SK-N-MC (cell line): ENCODE results near the gene ZNF438.

Experiments used
- DNase-seq: peaks from one replicate; pipeline ENCODE4 v3.0.0-alpha.2; 2011; ENCODE audit warnings: low read depth, low spot score
- H3K27ac ChIP-seq: fragments of 200-600 bp; sonication (generic); 2 replicates; pipeline ENCODE4 v1.5.1; 2016; ENCODE audit warnings: mixed run types
- H3K36me3 ChIP-seq: fragments of 200-600 bp; sonication (generic); 2 replicates; pipeline ENCODE4 v1.6.1; 2017; ENCODE audit warnings: antibody characterized with exemption, low read length, mixed read lengths; ENCODE audit not compliant: insufficient read depth
- H3K4me3 ChIP-seq: fragments of 200-600 bp; sonication (generic); 2 replicates; pipeline ENCODE4 v1.5.1; 2016
- H3K9ac ChIP-seq: fragments of 200-600 bp; sonication (generic); 2 replicates; pipeline ENCODE4 v1.8.0; 2017; ENCODE audit warnings: mixed run types, mixed read lengths; ENCODE audit not compliant: insufficient read length
- H3K9me3 ChIP-seq: fragments of 200-600 bp; sonication (generic); 2 replicates; pipeline ENCODE4 v1.6.1; 2017; ENCODE audit warnings: low read depth, mild to moderate bottlenecking, antibody characterized with exemption, low read length, moderate library complexity, mixed read lengths
- EZH2 ChIP-seq: fragments of 200-600 bp; sonication (generic); IDR thresholded peaks from one replicate; pipeline ENCODE4 v1.6.1; 2017; ENCODE audit warnings: antibody characterized with exemption
- FOXP2 ChIP-seq: optimal IDR thresholded peaks from 2 replicates; pipeline ENCODE3; 2011; ENCODE audit warnings: mild to moderate bottlenecking, moderate library complexity; ENCODE audit not compliant: insufficient read depth; ENCODE audit errors: extremely low read length, control extremely low read depth
- POLR2AphosphoS5 ChIP-seq: IDR thresholded peaks from 2 replicates; pipeline ENCODE4 v1.6.1; 2012; ENCODE audit warnings: mild to moderate bottlenecking, low read depth, low read length, borderline replicate concordance

Gene ZNF438

DNA sequence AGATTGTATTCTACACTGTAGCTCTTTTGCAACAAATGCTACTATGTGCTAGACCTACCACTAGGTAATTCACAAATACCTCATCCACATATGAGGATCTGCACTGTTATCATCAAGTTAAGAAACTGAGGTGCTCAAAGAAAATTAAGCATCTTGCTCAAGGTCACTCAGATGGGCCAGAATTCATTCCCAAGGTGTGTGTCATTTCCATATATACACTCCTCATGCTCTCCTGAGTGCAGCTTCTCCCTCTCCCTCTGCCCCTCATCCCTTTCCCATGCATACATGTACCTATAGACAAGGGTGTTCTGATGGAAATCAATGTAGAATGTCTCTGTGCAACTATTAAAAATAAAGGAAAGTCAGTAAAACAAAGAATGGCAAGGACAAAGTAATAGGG, 146.2 kb downstream of the ZNF438 start:
- H3K27ac ChIP-seq: no peak overlapping the region
- no peaks in the 10 kb centered on the region for H3K36me3 ChIP-seq
- H3K9me3 ChIP-seq: no peaks in the 10 kb centered on the region
- no peak for TF ChIP-seq EZH2
- no peak for TF ChIP-seq FOXP2
- TF ChIP-seq POLR2AphosphoS5: no peak
- H3K4me3 ChIP-seq: no peak overlapping the region
- no peak overlapping the region for H3K9ac ChIP-seq
- no peak for DNase-seq

DNA sequence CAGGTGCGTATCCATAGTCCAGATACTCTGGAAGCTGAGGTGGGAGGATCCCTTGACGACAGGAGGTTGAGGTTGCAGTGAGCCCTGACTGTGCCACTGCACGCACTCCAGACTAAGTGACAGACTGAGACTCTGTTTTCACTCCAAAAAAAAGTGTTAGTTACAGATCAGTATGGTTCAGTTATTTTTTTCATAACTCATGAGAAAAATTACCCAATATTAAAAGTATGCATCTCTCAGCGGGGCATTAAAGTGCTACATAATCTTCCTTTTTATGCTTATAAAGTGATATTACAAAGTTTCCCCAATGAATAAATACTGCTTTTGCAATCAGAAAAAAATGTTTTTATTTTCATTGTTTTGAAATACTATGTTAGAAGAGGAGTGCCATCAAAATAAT, 147.9 kb downstream of the ZNF438 start:
- H3K4me3 ChIP-seq: no peak overlapping the region
- H3K27ac ChIP-seq: no peak overlapping the region
- H3K9ac ChIP-seq: no peak overlapping the region
- no peaks in the 10 kb centered on the region for H3K36me3 ChIP-seq
- no peak for TF ChIP-seq EZH2
- no peak for TF ChIP-seq POLR2AphosphoS5
- no peak for TF ChIP-seq FOXP2
- no peak for DNase-seq
- H3K9me3 ChIP-seq: no peaks in the 10 kb centered on the region

DNA sequence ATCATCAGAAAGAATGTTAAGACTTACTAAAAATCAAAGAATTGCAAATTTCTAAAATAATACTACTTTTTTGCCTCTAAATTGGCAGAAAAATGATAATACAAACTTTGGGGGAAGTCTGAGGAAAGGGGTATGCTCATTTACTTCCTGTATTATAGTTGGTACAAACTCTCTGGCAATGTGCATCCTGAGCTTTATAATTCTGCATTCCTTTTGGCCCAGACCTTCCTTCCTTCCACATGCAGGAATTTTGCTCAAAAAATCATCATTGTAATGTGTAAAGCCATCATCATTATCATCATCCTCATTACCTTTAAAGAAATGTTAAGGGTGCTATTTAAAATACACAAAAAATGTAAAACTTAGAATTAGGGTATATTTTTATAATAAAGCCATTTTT, 148.5 kb downstream of the ZNF438 start:
- no peak for TF ChIP-seq POLR2AphosphoS5
- TF ChIP-seq FOXP2: no peak
- no peak for TF ChIP-seq EZH2
- no peaks in the 10 kb centered on the region for H3K9me3 ChIP-seq

DNA sequence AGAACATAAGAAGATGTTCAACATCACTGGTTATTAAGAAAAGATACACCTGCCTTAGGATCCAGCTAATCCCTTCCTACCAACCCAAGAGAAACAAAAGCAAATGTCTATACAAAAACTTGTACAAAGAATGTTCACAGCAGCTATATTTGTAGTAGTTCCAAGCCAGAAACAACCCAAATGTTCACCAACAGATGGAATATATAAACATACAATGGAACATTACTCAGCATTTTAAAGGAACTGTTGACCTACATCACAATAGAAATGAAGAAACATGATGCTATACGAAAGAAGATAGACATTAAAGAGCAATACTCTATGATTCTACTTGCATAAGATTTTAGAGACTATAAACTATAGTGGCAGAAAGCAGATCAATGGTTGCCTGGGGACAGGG, 149.4 kb downstream of the ZNF438 start:
- no peak for DNase-seq
- TF ChIP-seq POLR2AphosphoS5: no peak
- TF ChIP-seq EZH2: no peak
- no peak for TF ChIP-seq FOXP2
- Histone ChIP-seq H3K9me3 (no peaks in the 10 kb centered on the region), H3K36me3 (no peaks in the 10 kb centered on the region), H3K27ac (no peak overlapping the region), H3K4me3 (no peak overlapping the region), H3K9ac (no peak overlapping the region)

More for the DNA sequence above, 148.5 kb downstream of the ZNF438 start:
- H3K27ac ChIP-seq: no peak overlapping the region
- H3K9ac ChIP-seq: no peak overlapping the region
- H3K36me3 ChIP-seq: no peaks in the 10 kb centered on the region
- no peak overlapping the region for H3K4me3 ChIP-seq
- no peak for DNase-seq

DNA sequence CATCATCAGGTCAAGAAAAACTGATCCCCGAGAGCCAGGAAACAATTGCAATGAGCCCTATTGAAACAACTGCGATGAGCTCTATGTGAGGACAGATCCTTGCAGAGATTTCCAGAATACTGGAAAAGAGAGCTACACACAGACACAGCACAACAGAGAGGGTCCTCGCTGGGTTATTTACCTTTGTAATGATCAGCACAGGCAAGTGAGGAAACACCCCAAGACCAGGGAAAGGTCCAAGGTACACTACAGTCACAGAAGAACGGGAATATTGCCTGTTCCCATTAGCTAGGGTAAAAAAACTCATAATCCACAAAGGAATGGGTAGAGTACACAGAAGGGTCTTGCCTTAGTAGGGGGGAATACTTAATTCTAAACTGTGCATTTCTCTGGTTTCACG, 152.7 kb downstream of the ZNF438 start:
- Histone ChIP-seq H3K27ac (no peak overlapping the region), H3K9ac (no peak overlapping the region), H3K36me3 (no peaks in the 10 kb centered on the region), H3K4me3 (no peak overlapping the region), H3K9me3 (no peaks in the 10 kb centered on the region)
- DNase-seq: no peak
- no peak for TF ChIP-seq POLR2AphosphoS5
- TF ChIP-seq FOXP2: no peak
- no peak for TF ChIP-seq EZH2

- TF ChIP-seq EZH2 (no peak), POLR2AphosphoS5 (no peak), FOXP2 (no peak)
- Histone ChIP-seq H3K4me3 (no peak overlapping the region), H3K27ac (no peak overlapping the region), H3K9me3 (no peaks in the 10 kb centered on the region), H3K36me3 (no peaks in the 10 kb centered on the region), H3K9ac (no peak overlapping the region)
- DNase-seq: no peak
These were observed 154.6 kb downstream of the ZNF438 start for GRCh38 chr10:30877111-30877510.

DNA sequence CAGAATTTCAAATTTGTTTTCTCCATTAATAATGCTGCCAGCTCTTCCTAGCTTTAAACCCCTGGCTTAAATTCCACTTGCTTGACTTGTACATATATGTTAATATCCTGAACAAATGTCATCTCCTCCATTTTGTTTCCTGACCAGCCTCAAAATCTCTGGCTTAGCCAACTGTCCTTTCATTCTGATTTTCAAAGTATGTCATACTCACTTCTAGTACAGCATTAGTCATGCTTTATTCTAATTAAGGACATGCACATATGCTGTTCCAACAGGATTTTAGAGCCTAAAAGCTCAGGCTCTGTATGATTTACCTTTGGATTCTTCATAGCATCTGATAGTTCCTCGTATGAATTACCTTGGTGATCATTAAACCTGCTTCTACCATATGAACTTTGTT, 158.3 kb downstream of the ZNF438 start:
- Histone ChIP-seq H3K9me3 (no peaks in the 10 kb centered on the region), H3K36me3 (no peaks in the 10 kb centered on the region), H3K27ac (no peak overlapping the region), H3K4me3 (no peak overlapping the region), H3K9ac (no peak overlapping the region)
- TF ChIP-seq FOXP2: no peak
- no peak for TF ChIP-seq POLR2AphosphoS5
- TF ChIP-seq EZH2: no peak
- DNase-seq: no peak

GRCh38 chr10:30870896-30871295, 160.8 kb downstream of the ZNF438 start:
- H3K4me3 ChIP-seq: no peak overlapping the region
- H3K9me3 ChIP-seq: no peaks in the 10 kb centered on the region

DNA sequence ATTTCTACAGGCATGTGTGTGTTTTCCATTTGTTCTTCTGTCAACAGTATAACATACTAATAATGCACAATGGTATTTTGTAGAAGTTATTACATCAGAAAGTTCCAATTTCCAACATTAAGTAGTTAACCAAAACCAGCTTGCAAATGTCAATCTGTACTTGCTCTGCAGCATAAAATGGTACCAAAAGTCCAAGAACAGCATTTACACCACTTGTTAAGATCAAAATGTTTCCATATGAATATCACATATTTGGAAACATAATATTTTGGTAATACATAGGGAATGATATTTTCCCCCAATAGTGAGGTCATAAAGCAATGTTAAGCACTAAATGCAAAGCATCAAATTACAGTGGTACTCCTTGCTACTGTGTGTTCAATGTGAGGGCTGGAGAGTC, 162.1 kb downstream of the ZNF438 start:
- Histone ChIP-seq H3K9ac (no peak overlapping the region), H3K27ac (no peak overlapping the region), H3K36me3 (no peaks in the 10 kb centered on the region), H3K4me3 (no peak overlapping the region), H3K9me3 (no peaks in the 10 kb centered on the region)
- TF ChIP-seq FOXP2 (no peak), EZH2 (no peak), POLR2AphosphoS5 (no peak)
- DNase-seq: no peak

More at GRCh38 chr10:30870896-30871295, 160.8 kb downstream of the ZNF438 start:
- TF ChIP-seq POLR2AphosphoS5: no peak
- TF ChIP-seq FOXP2: no peak
- no peak for TF ChIP-seq EZH2
- Histone ChIP-seq H3K9ac (no peak overlapping the region), H3K27ac (no peak overlapping the region), H3K36me3 (no peaks in the 10 kb centered on the region)
- DNase-seq: no peak
